OCI-LY7 (cell line): ENCODE data around the gene FAM161A. TPM values are rescaled to one million over a fixed set of nuclear protein-coding genes. Genes with fewer than 3 reads are reported as not detected.
A peak's percentile ranks its signal among the peaks of the same experiment; 100 is the strongest.
"Not testable (repeated sequence)": the region's sequence is repeated elsewhere in the genome, so short reads cannot be mapped to it uniquely, and the experiment has no call there.

Source experiments
- BruUV-seq: library from RNA; stranded (reverse); fragments of 400-500 nt; replicated peaks from 2 replicates; lab custom pipeline; 2021; lab: Mats Ljungman, UMichigan
- CTCF ChIA-PET: fragments of 300-600 bp; sonication (Branson Sonifier 250); formaldehyde crosslinking; loops from one replicate; lab custom pipeline; 2022; ENCODE audit warnings: antibody characterized with exemption; ENCODE audit not compliant: unreplicated experiment; lab: Charles Lee
- POLR2A ChIA-PET: fragments of 300-600 bp; sonication (Branson Sonifier 250); formaldehyde crosslinking; loops from one replicate; lab custom pipeline; 2022; ENCODE audit warnings: antibody characterized with exemption; lab: Charles Lee
- DNase-seq: peaks from one replicate; pipeline ENCODE4 v3.0.0-alpha.2; 2015; ENCODE audit warnings: low spot score
- H2AFZ ChIP-seq: fragments of 200-600 bp; sonication (generic), shearing (Covaris generic); 2 replicates; pipeline ENCODE4 v1.6.1; 2014; ENCODE audit warnings: mild to moderate bottlenecking, antibody characterized with exemption, low read length, moderate library complexity
- H3K27ac ChIP-seq: fragments of 200-600 bp; sonication (generic); 2 replicates; pipeline ENCODE4 v1.5.1; 2014; ENCODE audit warnings: mixed run types, low read depth, mild to moderate bottlenecking, moderate library complexity, low read length, inconsistent platforms; ENCODE audit not compliant: poor library complexity, severe bottlenecking
- H3K36me3 ChIP-seq: fragments of 200-600 bp; sonication (generic); 2 replicates; pipeline ENCODE4 v1.6.1; 2014; ENCODE audit warnings: mild to moderate bottlenecking, antibody characterized with exemption, low read length, moderate library complexity, mixed read lengths; ENCODE audit not compliant: insufficient read depth
- H3K4me1 ChIP-seq: fragments of 200-600 bp; sonication (generic); 2 replicates; pipeline ENCODE4 v1.5.1; 2014; ENCODE audit warnings: mild to moderate bottlenecking, low read length; ENCODE audit not compliant: insufficient read depth, poor library complexity, severe bottlenecking
- H3K4me2 ChIP-seq: fragments of 200-600 bp; sonication (generic); 2 replicates; pipeline ENCODE4 v1.6.1; 2014; ENCODE audit warnings: mild to moderate bottlenecking, low read length
- H3K4me3 ChIP-seq: fragments of 200-600 bp; sonication (generic); 2 replicates; pipeline ENCODE4 v1.5.1; 2014; ENCODE audit warnings: mild to moderate bottlenecking, low read depth, low read length; ENCODE audit not compliant: poor library complexity, severe bottlenecking
- H3K79me2 ChIP-seq: fragments of 200-600 bp; sonication (generic); 2 replicates; pipeline ENCODE4 v1.6.1; 2016; ENCODE audit warnings: low read depth, mild to moderate bottlenecking, low read length, moderate library complexity, mixed read lengths; ENCODE audit not compliant: insufficient read depth
- H3K9me2 ChIP-seq: fragments of 200-600 bp; sonication (generic); 2 replicates; pipeline ENCODE4 v1.6.1; 2016; ENCODE audit warnings: mild to moderate bottlenecking, low read length, mixed read lengths; ENCODE audit not compliant: insufficient read depth
- H3K9me3 ChIP-seq: fragments of 200-600 bp; sonication (generic); 2 replicates; pipeline ENCODE4 v1.6.1; 2014; ENCODE audit warnings: mild to moderate bottlenecking, mixed run types, low read length, mixed read lengths
- H4K20me1 ChIP-seq: fragments of 200-600 bp; sonication (generic); 2 replicates; pipeline ENCODE4 v1.6.1; 2014; ENCODE audit warnings: mild to moderate bottlenecking, antibody characterized with exemption, low read length, moderate library complexity, mixed read lengths; ENCODE audit not compliant: insufficient read depth
- EZH2phosphoT487 ChIP-seq: fragments of 200-600 bp; sonication (generic); IDR thresholded peaks from 2 replicates; pipeline ENCODE4 v1.6.1; 2018; ENCODE audit warnings: low read depth, borderline replicate concordance, mild to moderate bottlenecking, mixed run types, antibody characterized with exemption, low read length, moderate library complexity, mixed read lengths
- intact Hi-C: fragments of 100-400 bp; cut with micrococcal nuclease; formaldehyde crosslinking; loops from one replicate; pipeline ENCODE4 v1.10.0; 2022; ENCODE audit not compliant: unreplicated experiment
- total RNA-seq, 2 experiments: library from RNA; depleted of rRNA in 1 of 2; stranded (reverse); fragments of >200 nt in 1 of 2; shearing (Covaris generic) in 1 of 2; gene quantifications; 2 replicates each; pipeline ENCODE4 v1.2.3, GENCODE V29; 2014 to 2022
- TF ChIP-seq, protein P1 (sequence below): fragments of 200-600 bp; sonication (generic); conservative IDR thresholded peaks from 2 replicates; pipeline ENCODE4 v1.5.1; 2014; ENCODE audit warnings: mild to moderate bottlenecking, antibody characterized with exemption, low read length, moderate library complexity, mixed read lengths

FAM161A gene
- total RNA-seq, 2 experiments from 2014 or later: 3.5 to 4.6 TPM

- H3K36me3 ChIP-seq, BruUV-seq, DNase-seq, POLR2A ChIA-PET, intact Hi-C loops, H2AFZ ChIP-seq, H3K79me2 ChIP-seq, H3K4me2 ChIP-seq, H3K9me3 ChIP-seq, H3K9me2 ChIP-seq, H3K27ac ChIP-seq, CTCF ChIA-PET, H4K20me1 ChIP-seq, H3K4me3 ChIP-seq: not testable (repeated sequence)
- H3K4me1 ChIP-seq: peaks cover 17% of the 10 kb centered on the region
- TF ChIP-seq, protein P1, sequence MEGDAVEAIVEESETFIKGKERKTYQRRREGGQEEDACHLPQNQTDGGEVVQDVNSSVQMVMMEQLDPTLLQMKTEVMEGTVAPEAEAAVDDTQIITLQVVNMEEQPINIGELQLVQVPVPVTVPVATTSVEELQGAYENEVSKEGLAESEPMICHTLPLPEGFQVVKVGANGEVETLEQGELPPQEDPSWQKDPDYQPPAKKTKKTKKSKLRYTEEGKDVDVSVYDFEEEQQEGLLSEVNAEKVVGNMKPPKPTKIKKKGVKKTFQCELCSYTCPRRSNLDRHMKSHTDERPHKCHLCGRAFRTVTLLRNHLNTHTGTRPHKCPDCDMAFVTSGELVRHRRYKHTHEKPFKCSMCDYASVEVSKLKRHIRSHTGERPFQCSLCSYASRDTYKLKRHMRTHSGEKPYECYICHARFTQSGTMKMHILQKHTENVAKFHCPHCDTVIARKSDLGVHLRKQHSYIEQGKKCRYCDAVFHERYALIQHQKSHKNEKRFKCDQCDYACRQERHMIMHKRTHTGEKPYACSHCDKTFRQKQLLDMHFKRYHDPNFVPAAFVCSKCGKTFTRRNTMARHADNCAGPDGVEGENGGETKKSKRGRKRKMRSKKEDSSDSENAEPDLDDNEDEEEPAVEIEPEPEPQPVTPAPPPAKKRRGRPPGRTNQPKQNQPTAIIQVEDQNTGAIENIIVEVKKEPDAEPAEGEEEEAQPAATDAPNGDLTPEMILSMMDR: peak; percentile 51
These were observed 2.6 kb downstream of the FAM161A start for GRCh38 chr2:61851270-61851669.

- POLR2A ChIA-PET: no interaction called here
- Histone ChIP-seq H3K4me1 (no peaks in the 10 kb centered on the region), H2AFZ (no peak overlapping the region), H3K27ac (no peak overlapping the region), H3K79me2 (no peaks in the 10 kb centered on the region), H3K4me3 (no peak overlapping the region), H4K20me1 (no peaks in the 10 kb centered on the region), H3K4me2 (no peak overlapping the region), H3K9me3 (no peaks in the 10 kb centered on the region), H3K36me3 (no peaks in the 10 kb centered on the region), H3K9me2 (no peaks in the 10 kb centered on the region)
- BruUV-seq: no TSS peak
- no peak for DNase-seq
- intact Hi-C loops: no loop called here
- TF ChIP-seq, protein P1: no peak
- no peak for TF ChIP-seq EZH2phosphoT487
- CTCF ChIA-PET: no interaction called here
These were observed 8.5 kb downstream of the FAM161A start for GRCh38 chr2:61845320-61845719.

DNA sequence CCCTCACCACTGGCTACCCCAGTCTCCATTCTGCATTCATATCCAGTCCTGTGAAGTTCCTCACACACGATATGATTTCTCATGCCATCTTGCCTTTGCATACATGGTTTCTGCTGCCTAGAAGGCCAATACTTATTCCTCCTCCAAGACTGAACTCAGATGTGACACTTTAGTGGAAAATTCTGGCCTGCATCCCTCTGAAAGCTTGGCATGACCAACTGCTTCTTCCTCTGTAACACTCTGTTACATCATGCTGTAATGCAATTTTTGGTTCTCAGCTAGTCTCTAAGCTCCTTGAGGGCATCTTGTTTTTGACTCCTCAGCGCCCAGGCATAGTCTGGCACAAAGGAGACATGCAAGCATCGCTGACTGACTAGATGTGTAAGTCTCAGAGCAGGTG lies 12.6 kb downstream of the FAM161A start:
- intact Hi-C loops: no loop called here
- Histone ChIP-seq H3K4me3 (no peak overlapping the region), H2AFZ (no peak overlapping the region), H3K4me1 (no peaks in the 10 kb centered on the region), H3K9me2 (no peaks in the 10 kb centered on the region), H3K27ac (no peak overlapping the region), H3K9me3 (no peaks in the 10 kb centered on the region), H3K79me2 (no peaks in the 10 kb centered on the region), H3K36me3 (no peaks in the 10 kb centered on the region), H4K20me1 (no peaks in the 10 kb centered on the region), H3K4me2 (no peak overlapping the region)
- CTCF ChIA-PET: interaction anchor here (0.7 kb wide), 1 partner anchor 49 kb away, joined by 3 read pairs; no protein-coding TSS in a partner anchor
- TF ChIP-seq, protein P1: no peak
- no peak for TF ChIP-seq EZH2phosphoT487
- no TSS peak for BruUV-seq
- POLR2A ChIA-PET: interaction anchor here (0.6 to 0.9 kb wide), 2 partner anchors 26 to 67 kb away, joined by 3 read pairs; no protein-coding TSS in a partner anchor
- no peak for DNase-seq
